SK-N-SH treated with all-trans-retinoic acid at 6 μM for 48 hours (cell line): ENCODE data around the gene TAF4B.

Experiments
- ARNTL ChIP-seq: fragments of 450-650 bp; formaldehyde crosslinking; IDR thresholded peaks from 2 replicates; pipeline ENCODE4 v1.5.0; 2020; ENCODE audit warnings: low read depth, mild to moderate bottlenecking, moderate library complexity, borderline replicate concordance
- CREB5 ChIP-seq: fragments of 250-450 bp; sonication (Bioruptor Pico); IDR thresholded peaks from 2 replicates; pipeline ENCODE4 v1.5.1; 2020; ENCODE audit warnings: low read depth, mild to moderate bottlenecking, moderate library complexity
- CSDC2 ChIP-seq: fragments of 250-450 bp; sonication (Bioruptor Pico); IDR thresholded peaks from 2 replicates; pipeline ENCODE4 v1.5.0; 2020; ENCODE audit warnings: mild to moderate bottlenecking, moderate library complexity
- CSRNP3 ChIP-seq: fragments of 250-450 bp; sonication (Bioruptor Pico); IDR thresholded peaks from 2 replicates; pipeline ENCODE4 v1.5.1; 2021; ENCODE audit warnings: mild to moderate bottlenecking, moderate library complexity
- OSR1 ChIP-seq: fragments of 250-450 bp; sonication (Bioruptor Pico); IDR thresholded peaks from 2 replicates; pipeline ENCODE4 v1.8.0; 2022; ENCODE audit warnings: moderate library complexity, mild to moderate bottlenecking, inconsistent platforms
- PPARA ChIP-seq: fragments of 250-450 bp; sonication (Bioruptor Pico); IDR thresholded peaks from 2 replicates; pipeline ENCODE4 v1.5.0; 2020; ENCODE audit warnings: mild to moderate bottlenecking, borderline replicate concordance
- RARB ChIP-seq: fragments of 250-450 bp; sonication (Bioruptor Pico); IDR thresholded peaks from 2 replicates; pipeline ENCODE4 v1.8.0; 2021; ENCODE audit warnings: mild to moderate bottlenecking, moderate library complexity
- ZNF8 ChIP-seq: fragments of 450-650 bp; formaldehyde crosslinking; IDR thresholded peaks from 2 replicates; pipeline ENCODE4 v1.5.0; 2020; ENCODE audit warnings: mild to moderate bottlenecking, moderate library complexity
- TF ChIP-seq, protein P1 (sequence below): fragments of 250-450 bp; sonication (Bioruptor Pico); IDR thresholded peaks from 2 replicates; pipeline ENCODE4 v1.8.0; 2020; ENCODE audit warnings: mild to moderate bottlenecking, moderate library complexity, borderline replicate concordance

DNA sequence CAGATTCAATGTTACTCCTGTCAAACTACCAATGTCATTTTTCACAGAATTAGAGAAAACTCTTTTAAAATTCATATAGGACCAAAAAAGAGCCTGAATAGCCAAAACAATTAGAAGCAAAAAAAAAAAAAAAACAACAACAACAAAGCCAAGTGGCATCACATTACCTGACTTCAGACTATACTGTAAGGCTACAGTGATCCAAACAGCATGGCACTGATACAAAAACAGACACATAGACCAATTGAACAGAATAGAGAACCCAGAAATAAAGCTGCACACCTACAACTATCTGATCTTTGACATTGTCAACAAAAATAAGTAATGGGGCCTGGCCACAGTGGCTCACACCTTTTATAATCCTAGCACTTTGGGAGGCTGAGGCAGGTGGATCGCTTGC, 53.2 kb downstream of the TAF4B start:
- TF ChIP-seq CREB5 (CRISPR knock-in tag), result no peak
- TF ChIP-seq, protein P1, sequence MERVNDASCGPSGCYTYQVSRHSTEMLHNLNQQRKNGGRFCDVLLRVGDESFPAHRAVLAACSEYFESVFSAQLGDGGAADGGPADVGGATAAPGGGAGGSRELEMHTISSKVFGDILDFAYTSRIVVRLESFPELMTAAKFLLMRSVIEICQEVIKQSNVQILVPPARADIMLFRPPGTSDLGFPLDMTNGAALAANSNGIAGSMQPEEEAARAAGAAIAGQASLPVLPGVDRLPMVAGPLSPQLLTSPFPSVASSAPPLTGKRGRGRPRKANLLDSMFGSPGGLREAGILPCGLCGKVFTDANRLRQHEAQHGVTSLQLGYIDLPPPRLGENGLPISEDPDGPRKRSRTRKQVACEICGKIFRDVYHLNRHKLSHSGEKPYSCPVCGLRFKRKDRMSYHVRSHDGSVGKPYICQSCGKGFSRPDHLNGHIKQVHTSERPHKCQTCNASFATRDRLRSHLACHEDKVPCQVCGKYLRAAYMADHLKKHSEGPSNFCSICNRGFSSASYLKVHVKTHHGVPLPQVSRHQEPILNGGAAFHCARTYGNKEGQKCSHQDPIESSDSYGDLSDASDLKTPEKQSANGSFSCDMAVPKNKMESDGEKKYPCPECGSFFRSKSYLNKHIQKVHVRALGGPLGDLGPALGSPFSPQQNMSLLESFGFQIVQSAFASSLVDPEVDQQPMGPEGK, result no peak
- TF ChIP-seq CSDC2 (CRISPR knock-in tag), result no peak
- TF ChIP-seq OSR1 (CRISPR knock-in tag), result no peak
- no peak for TF ChIP-seq RARB (CRISPR knock-in tag)
- TF ChIP-seq ARNTL (CRISPR knock-in tag), result no peak
- TF ChIP-seq ZNF8 (CRISPR knock-in tag), result no peak
- TF ChIP-seq CSRNP3, result no peak
- no peak for TF ChIP-seq PPARA (CRISPR knock-in tag)
